ENCODE results near the gene FERMT2.

The FERMT2 gene

DNA sequence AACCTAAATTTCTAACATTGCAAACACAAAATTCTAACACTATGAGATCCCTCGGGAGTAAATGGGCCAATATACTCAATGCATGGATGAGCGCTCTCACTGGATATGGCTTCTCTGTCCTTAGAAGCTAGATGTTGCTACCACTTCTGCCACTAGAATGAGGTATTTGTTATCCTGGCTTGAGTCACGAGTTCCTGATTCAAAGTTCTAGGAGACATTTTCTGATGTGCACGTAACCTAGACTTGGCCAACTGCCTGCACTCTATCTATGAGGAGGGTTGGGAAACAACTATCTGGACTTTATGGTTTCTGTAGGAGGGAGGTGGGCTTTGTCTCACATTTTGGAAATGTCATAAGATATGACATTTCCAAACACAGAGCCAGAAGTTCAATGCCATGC is 37.6 kb downstream of the FERMT2 start:
- no peak for TF ChIP-seq CTCF (IDR thresholded peaks at IDR 0.05; ENCODE audit: control extremely low read depth, extremely low read depth, low read depth, missing control alignments)
- no peak for DNase-seq (ENCODE audit: extremely low spot score)
- ChIA-PET CTCF (interaction anchor here (1.3 kb wide), 1 partner anchor 42 kb away, joined by 3 read pairs; no protein-coding TSS in a partner anchor), POLR2A (no interaction called here)

DNA sequence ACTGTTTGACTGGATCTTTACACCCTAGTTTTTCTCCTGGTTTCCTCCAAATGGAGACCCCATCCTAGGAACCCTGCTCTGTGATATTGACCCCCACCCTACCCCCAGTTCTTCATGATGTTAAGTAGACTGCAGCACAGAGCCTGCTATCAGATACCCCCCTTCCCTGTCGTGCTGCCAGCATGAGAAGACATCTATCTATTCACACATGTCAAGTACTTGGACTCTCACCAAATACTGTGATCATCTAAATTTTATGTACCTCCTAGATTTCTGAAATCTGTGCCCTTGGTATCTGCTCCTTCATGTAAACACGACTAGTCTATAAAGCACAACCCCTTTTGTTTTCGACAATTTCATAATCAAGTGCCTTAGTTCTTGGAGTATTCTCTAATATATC is 38.9 kb downstream of the FERMT2 start:
- ChIA-PET CTCF (no interaction called here), POLR2A (no interaction called here)
- no peak for DNase-seq (ENCODE audit: extremely low spot score)
- no peak for TF ChIP-seq CTCF (IDR thresholded peaks at IDR 0.05; ENCODE audit: control extremely low read depth, extremely low read depth, low read depth, missing control alignments)

DNA sequence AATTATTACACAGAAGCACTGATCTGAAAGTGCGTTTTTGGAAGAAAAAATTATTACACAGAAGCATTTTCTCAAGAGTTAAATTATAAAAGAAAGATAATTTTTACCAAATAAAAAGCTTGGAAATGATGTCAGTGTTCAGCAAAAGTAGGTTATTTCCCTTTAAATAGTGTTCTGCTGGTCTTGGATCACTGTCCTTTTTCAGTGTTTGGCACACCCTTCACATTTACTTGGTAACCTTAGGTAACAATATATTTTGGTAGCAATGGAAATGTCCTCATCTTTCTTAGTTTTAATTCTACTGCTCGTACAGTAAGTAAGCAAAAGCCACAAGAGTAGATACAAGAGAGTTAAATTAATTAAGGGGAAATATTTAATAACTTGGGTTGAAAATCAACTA is 40.3 kb downstream of the FERMT2 start:
- TF ChIP-seq CTCF (IDR thresholded peaks at IDR 0.05; ENCODE audit: control extremely low read depth, extremely low read depth, low read depth, missing control alignments) = no peak
- CTCF ChIA-PET = interaction anchor here (0.7 to 1.3 kb wide), 2 partner anchors 12 to 385 kb away, joined by 3 to 5 read pairs; no protein-coding TSS in a partner anchor
- DNase-seq (ENCODE audit: extremely low spot score) = no peak
- POLR2A ChIA-PET = no interaction called here

DNA sequence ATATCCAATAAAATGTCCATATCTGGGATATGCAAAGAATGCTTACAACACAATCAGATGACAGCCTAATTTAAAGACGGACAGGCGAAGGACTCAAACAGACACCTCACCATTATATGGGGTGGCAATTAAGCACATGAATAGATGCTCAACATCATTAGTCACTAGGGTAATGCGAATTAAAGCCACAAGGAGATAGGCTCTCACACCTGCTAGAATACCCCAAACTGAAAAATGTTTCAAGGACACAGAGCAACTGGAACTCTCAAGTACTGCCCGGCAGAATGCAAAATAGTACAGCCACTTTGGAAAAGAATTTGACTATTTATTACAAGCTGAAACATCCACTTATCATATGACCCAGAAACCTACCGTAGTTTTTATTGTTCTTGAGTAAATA is 42.9 kb downstream of the FERMT2 start:
- CTCF ChIA-PET = interaction anchor here (1.3 to 1.4 kb wide), 2 partner anchors 12 to 13 kb away, joined by 3 read pairs; no protein-coding TSS in a partner anchor
- DNase-seq (ENCODE audit: extremely low spot score) = no peak
- POLR2A ChIA-PET = no interaction called here
- no peak for TF ChIP-seq CTCF (IDR thresholded peaks at IDR 0.05; ENCODE audit: control extremely low read depth, extremely low read depth, low read depth, missing control alignments)

GRCh38 chr14:52906141-52906601 is 44.7 kb downstream of the FERMT2 start:
- no peak for DNase-seq (ENCODE audit: extremely low spot score)
- no peak for TF ChIP-seq CTCF (IDR thresholded peaks at IDR 0.05; ENCODE audit: control extremely low read depth, extremely low read depth, low read depth, missing control alignments)
- CTCF ChIA-PET = interaction anchor here (0.8 to 1.2 kb wide), 3 partner anchors 10 to 28 kb away, joined by 3 read pairs; no protein-coding TSS in a partner anchor
- POLR2A ChIA-PET = no interaction called here

DNA sequence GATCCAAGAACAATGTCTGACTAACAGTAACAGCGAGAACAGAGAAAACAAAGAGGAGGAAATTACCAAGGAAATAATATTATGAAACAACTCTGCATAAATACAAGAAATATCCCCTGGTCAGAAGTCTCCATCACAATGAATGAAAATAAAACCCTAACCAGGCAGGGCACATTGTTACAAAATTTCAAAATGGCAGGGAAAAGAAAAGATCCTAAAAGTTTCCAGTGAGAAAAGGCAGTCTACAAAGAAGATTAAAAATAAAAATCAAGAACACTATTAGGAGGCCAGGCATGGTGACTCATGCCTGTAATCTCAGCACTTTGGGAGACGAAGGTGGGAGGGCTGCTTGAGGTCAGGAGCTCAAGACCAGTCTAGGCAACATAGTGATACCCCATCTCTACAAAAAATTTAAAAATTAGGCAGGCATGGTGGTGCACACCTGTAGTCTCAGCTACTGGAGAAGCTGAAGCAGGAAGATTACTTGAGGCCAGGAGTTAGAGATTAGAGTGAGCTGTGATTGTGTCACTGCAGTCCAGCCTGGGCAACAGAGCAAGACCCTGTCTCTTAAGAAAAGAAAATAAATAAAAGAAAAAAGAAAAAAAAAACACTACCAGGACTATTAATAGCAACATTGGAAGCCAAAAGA is 47.8 kb downstream of the FERMT2 start:
- CTCF ChIA-PET = no interaction called here
- POLR2A ChIA-PET = no interaction called here
- no peak for DNase-seq (ENCODE audit: extremely low spot score)
- no peak for TF ChIP-seq CTCF (IDR thresholded peaks at IDR 0.05; ENCODE audit: control extremely low read depth, extremely low read depth, low read depth, missing control alignments)

Measured in GM10248 (cell line).